Measurements from ENCODE around the gene SGCG. TPM values are rescaled to one million over a fixed set of nuclear protein-coding genes. Genes with fewer than 3 reads are reported as not detected.
A peak's percentile ranks its signal among the peaks of the same experiment; 100 is the strongest.
"Not testable (repeated sequence)": the region's sequence is repeated elsewhere in the genome, so short reads cannot be mapped to it uniquely, and the experiment has no call there.

Gene SGCG
- total RNA-seq, 1 experiment from 2014 or later = 0.51 TPM

DNA sequence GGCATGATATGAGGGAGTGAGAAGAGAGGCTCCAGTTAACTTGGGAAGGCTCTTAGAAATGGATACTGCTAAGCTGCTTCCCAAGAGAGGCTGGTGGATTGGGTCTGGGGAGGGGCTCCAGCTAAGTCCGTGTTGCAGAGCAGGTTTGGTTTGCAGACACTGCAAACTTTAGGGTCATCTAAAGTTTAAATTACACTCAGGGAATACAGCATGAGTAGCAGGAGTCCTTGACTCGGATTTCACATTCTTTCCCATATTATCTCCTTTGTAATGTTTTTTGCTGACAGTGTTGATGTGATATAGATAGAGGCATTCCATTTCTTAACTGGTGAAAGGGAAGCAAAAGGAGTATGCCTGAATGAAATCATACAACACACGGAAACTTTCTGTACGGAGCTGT is 31.9 kb downstream of the SGCG start:
- no peak for DNase-seq (ENCODE audit: low read depth)

DNA sequence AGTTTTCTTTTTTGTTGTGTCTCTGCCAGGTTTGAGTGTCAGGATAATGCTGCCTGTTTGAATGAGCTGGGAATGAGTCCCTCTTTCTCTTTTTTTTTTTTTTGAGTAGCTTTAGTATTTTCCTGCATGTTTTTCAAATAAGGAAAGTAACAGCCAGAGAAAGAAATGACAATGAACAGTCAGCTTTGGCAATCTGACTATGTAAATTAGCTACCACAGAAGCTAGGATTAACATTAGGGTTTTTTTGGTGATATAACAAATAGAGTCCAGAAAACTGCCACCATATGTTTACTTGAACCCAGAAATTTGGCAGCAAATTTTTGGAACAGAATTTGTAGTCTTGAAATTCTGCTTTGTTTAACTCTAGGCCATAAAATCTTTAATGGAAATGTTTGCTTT is 50.5 kb downstream of the SGCG start:
- DNase-seq (ENCODE audit: low read depth) = no peak

DNA sequence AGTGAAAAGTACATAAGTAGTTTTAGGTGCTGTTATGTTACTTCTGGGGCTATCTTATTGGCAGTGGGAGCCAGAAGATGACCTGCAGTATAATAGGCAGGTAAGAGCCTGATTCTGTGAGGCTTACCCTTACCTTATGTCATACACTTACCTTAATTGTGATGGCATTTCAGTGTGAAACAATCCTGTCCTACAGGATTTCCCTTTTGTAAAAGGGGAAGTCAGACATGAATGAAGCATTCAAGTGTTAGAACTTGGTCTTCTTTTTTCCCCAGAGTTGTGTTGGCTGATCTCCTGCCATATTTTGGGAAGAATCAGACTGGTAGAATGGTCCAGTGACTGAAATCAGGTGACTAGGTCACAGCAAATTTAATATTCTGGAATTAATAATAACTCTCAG is 55.2 kb downstream of the SGCG start:
- DNase-seq (ENCODE audit: low read depth) = no peak

DNA sequence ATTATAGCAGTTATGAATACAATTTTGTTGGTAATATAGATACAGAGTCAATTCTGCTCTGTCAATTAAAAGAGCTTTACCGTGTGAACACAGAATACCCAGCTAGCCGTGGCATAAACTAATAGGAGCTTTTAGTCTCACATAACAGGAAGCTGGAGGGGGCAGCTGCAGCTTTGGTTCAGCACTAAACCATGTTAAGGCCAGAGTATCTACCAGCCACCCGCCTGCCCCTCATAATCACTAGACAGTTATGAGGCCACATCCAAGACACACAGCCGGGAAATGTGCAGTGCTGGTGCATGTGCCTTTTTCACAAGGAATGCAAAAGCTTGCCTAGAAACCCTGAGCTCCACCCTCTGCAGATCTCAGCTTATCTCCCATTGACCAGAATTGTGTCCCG is 62.3 kb downstream of the SGCG start:
- no peak for DNase-seq (ENCODE audit: low read depth)

DNA sequence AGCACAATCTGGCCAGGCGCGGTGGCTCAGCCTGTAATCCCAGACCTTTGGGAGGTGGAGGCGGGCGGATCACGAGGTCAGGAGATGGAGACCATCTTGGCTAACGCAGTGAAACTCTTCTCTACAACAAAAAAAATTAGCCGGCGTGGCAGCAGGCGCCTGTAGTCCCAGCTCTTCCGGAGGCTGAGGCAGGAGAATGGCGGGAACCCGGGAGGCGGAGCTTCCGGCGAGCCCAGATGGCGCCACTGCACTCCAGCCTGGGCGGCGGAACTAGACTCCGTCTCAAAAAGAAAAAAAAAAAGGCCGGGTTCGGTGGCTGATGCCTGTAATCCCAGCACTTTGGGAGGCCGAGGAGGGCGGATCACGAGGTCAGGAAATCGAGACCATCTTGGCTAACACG is 67.6 kb downstream of the SGCG start:
- peak; percentile 47 for DNase-seq (ENCODE audit: low read depth)

DNA sequence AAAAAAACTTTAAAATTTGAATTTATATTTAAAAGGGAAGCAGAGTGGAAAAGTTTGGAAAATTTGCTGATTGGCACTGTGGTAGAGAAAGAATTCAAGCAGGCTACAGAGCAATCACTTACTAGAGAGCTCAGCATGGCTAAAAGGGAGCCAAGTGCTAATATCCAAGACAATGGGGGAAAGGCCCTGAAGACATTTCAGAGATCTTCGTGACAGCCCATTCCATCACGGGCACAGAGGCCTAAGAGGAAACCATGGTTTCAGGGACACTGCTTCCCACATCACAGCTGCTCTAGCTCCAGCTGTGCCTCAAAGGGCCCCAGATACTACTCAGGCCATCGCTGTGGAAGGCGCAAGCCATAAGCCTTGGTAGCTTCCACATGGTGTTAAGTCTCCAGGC is 73.7 kb downstream of the SGCG start:
- no peak for DNase-seq (ENCODE audit: low read depth)

DNA sequence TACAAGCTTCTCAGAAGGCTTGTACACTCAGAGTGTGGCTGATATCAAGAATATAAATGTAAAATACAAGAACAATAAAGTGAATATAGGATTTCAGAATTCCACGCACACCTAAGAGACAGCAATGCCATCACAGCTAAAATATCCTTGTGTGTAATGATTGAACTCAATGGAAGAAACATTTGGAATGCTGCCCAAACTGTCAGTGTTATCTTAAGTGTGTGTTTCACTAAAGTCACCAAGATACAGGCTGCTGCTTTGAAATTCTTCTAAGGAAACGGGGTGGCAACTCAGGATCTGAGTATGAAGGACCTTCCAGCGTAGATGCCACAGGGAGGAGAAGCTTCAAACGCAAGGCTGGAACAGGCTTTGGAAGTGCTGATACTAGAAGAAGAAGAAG is 86.8 kb downstream of the SGCG start:
- DNase-seq (ENCODE audit: low read depth) = no peak

DNA sequence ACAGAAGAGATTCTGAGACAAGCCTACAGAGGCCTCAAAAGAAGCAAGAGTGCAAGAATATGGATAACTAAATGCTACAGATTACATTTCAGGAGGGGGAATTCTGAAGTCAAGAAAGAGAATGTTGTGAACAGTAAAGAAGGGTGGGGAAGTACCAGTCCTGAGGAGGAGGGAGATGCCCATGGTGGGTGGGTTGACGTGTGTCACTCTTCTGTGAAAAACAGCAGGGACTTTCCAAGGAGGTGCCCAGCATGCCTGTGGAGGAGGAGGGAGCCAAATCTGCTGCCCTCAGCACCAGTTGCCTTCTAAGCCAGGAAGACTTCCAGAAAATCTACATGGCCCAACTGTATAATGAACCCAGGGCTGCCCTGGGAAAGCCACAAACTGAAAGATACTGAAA is 87.7 kb downstream of the SGCG start:
- DNase-seq (ENCODE audit: low read depth) = no peak

DNA sequence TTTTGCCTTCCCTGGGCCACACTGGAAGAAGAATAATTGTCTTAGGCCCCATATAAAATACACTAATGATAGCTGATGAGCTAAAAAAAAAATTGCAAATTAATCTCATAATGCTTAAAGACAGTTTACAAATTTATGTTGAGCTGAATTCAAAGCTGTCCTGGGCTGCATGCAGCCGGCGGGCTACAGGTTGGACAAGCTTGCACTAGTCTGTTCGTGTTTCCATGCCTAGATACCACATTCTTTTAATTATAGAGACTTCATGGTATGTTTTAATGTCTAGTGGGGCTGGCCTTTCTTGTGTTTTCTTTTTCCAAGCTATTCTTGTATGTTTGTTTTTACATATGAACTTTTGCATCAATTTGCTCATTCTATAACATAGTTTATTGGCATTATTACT is 90.6 kb downstream of the SGCG start:
- DNase-seq (ENCODE audit: low read depth) = no peak

DNA sequence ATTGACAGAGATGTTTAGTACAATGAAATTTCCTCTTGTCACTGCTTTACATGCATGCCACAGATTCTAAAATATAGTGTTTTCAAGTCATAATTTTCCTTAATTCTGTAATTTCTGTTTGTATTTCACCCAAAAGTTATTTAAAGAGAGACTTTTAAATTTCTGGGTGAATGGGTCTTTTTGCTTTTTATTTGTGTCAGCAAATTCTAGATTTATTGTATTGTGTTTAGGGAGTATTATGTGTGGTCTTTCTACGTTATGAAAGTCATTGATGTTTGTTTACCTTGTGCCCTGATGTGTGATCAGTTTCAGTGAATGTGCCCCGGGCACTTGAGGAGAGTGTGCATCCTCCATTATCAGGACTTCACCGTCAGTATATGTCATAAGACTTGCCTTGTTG is 92.7 kb downstream of the SGCG start:
- DNase-seq (ENCODE audit: low read depth) = no peak

DNA sequence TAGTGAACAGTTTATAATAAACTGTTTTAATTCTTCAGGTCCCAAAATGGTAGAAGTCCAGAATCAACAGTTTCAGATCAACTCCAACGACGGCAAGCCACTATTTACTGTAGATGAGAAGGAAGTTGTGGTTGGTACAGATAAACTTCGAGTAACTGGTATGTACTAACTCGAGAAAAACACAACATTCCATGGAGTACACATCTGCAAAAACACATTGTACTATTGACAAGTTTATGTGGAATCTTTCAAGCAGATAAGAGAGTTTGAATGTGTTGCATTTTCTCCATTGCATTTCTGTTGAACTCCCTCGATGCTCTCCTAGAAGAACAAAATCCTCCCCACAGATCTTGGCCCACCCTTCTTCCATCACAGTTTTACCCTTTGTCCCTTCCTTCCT is 98.5 kb downstream of the SGCG start:
- DNase-seq (ENCODE audit: low read depth) = no peak

DNA sequence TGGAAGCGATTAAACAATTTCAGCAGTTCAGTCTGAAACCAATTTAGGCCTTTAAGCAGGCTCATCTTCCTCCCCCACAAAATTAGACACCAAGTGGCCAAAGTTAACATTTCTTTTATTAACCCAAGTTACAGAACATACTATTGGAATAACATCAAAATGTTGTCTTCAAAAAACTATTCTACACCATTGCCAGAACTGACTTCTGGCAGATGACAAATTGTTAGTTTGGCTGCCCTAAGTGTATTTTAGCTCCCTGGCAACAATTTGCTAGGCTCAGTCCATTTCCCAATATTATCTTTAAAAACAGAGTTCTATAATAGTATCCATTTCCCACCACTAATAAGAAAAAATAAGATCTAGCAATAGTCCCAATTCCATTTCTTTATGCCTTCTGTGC is 107.8 kb downstream of the SGCG start:
- no peak for DNase-seq (ENCODE audit: low read depth)

DNA sequence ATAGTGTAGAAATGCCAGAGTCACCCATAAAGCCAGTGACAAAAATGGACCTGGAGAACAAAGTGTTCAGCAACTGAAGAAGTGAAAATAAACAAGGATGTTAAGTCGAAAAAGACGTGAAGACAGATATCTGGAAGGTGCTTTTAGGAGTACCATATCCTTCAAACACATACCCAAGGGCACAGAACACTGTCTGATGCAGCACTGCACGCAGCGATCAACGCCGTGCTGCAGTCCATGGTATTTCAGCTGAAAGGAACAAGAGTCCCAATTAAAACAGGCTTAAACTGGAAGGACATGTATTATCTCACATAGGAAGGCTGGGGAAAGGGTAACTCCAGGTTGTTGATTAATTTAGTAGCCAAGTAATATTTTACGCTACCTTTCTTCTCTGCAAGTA is 108.2 kb downstream of the SGCG start:
- DNase-seq (ENCODE audit: low read depth) = no peak

DNA sequence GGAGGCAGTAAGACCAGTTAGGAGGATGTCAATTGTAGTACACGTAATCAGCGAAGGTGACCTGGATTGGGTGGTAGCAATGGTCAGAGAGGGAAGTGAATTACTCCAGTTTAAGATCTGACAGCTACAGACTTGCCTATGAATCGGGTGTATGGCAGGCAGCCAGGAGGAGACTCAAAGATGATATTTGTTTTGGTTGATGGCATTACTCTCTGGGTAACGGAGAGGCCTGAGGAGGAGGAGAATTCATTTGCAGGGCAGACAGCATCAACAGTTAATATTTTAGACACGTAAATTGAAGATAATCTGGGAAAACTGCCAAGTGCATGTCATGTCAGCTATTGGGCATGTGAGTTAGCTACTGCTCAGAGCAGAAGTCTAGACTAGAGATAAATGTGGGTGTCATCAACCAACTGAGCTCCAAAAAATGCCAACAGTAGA is 109.2 kb downstream of the SGCG start:
- peak; percentile 2 for DNase-seq (ENCODE audit: low read depth)

DNA sequence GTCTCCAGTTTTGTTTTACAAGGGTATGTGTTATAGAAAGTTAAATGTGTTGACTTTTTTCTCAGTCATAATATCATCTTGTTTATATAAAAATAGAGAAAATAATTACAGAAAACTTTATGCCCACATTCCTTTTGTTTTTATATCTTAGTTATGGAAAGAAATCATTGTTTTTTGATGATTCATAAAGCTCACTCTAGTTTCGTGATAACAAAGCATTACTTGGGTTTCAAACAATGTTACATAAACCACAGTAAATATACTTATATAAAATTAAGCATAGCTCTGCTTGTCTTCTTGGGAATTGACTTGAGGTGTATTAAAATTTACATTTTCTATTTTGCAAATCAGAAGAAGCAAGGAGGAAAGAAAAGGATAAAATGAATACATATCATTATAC is 111.8 kb downstream of the SGCG start:
- no peak for DNase-seq (ENCODE audit: low read depth)

DNA sequence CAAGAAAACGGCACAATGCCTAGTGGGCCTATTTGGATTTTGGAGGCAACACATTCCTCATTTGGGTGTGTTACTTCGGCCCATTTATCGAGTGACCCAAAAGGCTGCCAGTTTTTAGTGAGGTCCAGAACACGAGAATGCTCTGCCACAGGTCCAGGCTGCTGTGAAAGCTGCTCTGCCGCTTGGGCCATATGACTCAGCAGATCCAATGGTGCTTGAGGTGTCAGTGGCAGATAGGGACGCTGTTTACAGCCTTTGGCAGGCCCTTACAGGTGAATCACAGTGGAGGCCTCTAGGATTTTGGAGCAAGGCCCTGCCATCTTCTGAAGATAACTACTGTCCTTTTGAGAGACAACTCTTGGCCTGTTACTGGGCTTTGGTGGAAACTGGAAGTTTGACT is 134.1 kb downstream of the SGCG start:
- not testable (repeated sequence) for DNase-seq (ENCODE audit: low read depth)

DNA sequence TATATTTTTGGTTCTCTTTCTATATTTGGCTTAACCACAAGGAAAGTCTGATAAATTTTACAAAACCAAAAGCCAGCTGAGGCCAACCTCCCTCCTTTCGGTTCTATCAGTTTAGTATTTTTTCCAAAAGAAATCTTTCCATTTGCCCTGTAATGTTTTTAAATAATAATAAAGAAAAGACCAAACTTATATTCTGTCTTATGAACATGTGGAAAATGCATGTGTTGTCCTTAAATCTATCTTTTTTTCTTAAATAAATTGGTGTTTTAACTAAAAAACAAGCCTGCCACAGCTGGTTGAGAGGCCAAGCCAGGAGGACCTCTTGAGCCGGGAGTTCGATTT is 139.1 kb downstream of the SGCG start:
- DNase-seq (ENCODE audit: low read depth) = no peak

DNA sequence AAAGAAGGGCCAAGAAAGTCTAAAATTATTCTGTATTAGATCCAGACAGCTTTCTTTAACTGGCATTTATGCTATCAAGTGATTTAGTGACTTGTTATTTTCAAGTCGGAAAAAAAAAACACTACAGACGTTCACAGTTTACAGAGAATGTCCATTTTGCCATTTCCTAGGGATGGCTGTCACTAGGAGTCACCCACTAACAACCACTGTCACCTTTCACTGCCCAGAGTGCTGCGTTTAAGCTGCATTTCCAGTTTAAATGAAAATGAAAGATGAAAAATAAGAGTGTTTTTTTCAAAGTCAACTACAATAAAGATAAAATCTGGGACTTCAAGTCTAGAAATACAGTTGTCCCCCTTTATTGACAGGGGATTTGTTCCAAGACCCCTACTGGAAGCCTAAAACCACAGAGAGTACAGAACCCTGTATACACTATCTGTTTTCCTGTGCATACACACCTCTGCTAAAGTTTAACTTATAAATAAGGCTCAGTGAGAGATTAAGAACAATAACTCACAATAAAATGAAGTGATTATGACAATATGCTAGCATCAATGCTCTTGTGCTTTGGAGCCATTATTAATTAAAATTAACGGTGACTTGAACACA is 140.3 kb downstream of the SGCG start:
- no peak for DNase-seq (ENCODE audit: low read depth)

DNA sequence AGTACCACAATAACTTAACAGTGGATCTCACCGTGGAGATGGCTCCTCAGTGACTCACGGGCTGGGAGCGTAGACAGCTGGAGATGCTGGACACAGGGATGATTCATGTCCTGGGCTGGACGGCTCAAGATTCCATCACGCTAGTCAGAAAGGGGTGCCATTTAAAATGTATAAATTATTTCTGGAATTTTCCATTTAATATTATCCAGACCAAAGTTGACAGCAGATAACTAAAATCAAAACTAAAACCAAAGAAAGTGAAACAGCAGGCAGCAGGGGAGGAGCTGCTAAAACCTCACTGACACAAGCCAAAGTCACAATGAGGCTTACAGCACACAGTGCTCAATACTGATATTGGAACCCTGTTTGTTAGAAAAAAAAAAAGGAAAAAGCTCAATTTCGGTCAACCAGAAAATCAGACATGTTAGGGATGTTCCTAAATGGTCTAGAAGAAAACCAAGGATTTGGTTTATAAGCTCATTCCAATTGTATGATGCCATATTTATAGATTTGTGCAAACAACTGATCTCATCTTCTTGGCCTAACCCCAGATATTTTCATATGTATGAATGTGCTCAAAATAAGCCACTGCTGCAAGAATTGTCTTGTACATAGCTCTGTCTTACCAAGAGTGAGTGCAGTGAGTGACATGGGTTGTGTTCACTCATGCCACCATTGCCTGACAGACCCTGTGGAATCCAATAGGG is 140.9 kb downstream of the SGCG start:
- peak; percentile 92 for DNase-seq (ENCODE audit: low read depth)

DNA sequence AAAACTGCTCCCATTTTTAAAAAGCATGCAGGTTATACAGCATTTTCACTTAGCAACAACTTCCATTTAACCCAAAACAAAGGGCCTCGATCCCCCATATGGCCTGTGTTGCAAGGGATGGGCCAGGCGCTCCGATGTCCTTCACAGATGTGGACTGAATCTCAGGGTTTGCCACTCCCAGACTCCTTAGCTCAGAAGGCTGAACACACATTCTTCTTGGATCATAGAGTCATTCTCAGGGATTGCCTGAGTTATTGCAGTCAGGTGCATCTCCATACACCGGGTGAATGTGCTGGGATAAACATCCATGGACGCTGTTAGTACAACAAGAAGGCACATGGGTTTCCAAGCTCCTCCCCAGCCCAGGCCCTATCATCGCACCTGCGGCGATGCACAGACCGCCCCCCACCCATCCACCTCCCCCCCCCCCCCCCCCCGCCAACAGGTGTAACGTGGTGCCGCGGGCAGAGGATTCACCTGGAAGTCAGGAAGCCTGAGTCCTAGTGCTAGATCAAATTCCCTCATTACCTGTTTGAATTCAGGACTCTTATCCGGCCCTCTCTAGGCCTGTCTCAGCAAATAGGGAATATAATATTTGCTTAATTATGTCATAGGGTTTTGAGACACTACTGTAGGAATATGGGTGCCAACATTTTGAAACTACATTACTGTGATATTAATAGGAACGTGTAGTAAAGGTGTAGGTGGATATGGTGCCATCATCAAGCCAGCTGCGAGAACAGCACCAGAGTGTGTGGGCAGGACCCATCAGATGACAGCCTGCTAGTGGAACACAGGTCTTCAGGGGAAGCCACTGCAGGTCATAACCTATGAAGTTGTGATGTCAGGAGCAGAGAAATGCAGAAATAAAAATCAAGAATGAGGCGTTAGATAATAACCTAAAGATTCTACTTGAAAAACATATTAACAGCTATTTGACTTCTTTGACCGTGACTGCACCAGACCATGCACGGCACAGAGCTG is 141.9 kb downstream of the SGCG start:
- no peak for DNase-seq (ENCODE audit: low read depth)

DNA sequence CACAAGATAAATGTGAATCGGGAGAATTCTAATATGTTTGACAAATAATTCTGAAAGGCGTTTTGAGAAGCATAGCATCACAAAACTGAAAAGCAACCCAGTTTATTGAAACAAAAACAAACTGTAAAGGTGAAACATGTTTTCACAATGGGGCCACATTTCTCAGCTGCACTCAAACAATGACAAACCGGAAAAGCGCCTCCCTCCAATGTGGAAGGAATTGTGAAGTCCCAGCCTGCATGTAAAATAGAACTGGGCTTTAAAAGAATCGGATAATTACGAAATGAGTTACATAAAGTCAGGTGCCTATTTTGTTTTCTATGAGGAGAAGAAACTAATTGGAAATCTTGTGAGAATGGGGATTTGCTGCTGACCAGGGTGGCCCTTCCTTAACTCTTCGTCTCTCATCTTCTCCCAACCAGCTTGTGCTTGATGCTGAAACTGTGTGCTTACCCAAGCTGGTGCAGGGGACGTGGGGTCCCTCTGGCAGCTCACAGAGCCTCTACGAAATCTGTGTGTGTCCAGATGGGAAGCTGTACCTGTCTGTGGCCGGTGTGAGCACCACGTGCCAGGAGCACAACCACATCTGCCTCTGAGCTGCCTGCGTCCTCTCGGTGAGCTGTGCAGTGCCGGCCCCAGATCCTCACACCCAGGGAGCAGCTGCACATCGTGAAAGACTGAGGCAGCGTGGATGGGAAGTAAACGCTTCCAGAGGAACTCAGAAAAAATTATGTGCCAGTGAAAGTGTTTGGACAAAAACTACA is 143.3 kb downstream of the SGCG start:
- DNase-seq (ENCODE audit: low read depth) = no peak

DNA sequence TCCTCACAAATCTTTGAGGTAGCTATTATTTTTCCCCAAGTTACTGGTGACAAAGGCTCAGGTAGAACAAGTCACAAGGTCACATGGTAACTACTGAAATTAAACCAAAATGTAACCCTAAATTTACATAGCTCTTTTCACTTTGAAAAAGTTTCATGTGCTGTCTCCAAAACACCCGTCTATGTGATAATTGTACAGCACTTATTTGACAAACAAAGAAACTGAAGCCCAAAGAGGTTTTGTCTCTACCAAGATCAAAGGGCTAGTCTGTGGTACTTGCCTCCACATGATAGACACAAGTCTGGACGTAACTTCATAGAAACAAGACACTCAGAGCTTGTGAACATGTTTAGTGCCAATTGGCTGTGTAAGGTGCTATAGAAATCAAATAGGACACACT is 144.4 kb downstream of the SGCG start:
- no peak for DNase-seq (ENCODE audit: low read depth)
